Activated T-helper 1 cell treated with anti-CD3 and anti-CD28 coated beads, Interleukin-12 subunit alpha, Interleukin-12 subunit beta, Interleukin-2, Interleukin-4 antibody, amounts not matched to agents 30 ng/mL and 10 ng/mL and 1 ng/mL, durations not matched to agents 14 hours and 24 hours and 36 hours (primary cell): ENCODE results near the gene AFG1L. TPM values are rescaled to one million over a fixed set of nuclear protein-coding genes. Genes with fewer than 3 reads are reported as not detected.
"Not testable (repeated sequence)": the region's sequence is repeated elsewhere in the genome, so short reads cannot be mapped to it uniquely, and the experiment has no call there.

Experiments used
- DNase-seq: peaks from one replicate; pipeline ENCODE4 v3.0.0; 2021; ENCODE audit warnings: low spot score
- H3K27ac Mint-ChIP-seq: one replicate; pipeline ENCODE4 v1.8.0; 2021; ENCODE audit warnings: mild to moderate bottlenecking, mixed read lengths
- H3K27me3 Mint-ChIP-seq: one replicate; pipeline ENCODE4 v1.8.0; 2022; ENCODE audit warnings: mild to moderate bottlenecking, moderate library complexity, mixed read lengths; ENCODE audit not compliant: insufficient read depth
- H3K36me3 Mint-ChIP-seq: one replicate; pipeline ENCODE4 v1.8.0; 2021; ENCODE audit warnings: low read depth, mixed read lengths
- H3K4me1 Mint-ChIP-seq: one replicate; pipeline ENCODE4 v1.8.0; 2021; ENCODE audit warnings: low read depth, mixed read lengths
- H3K4me3 Mint-ChIP-seq: one replicate; pipeline ENCODE4 v1.8.0; 2021; ENCODE audit warnings: mild to moderate bottlenecking, moderate library complexity, mixed read lengths
- H3K9me3 Mint-ChIP-seq: one replicate; pipeline ENCODE4 v1.8.0; 2021; ENCODE audit warnings: mixed read lengths
- intact Hi-C: fragments of 100-400 bp; cut with micrococcal nuclease; formaldehyde crosslinking; loops from one replicate; pipeline ENCODE4 v1.15.1; 2024
- total RNA-seq: library from RNA; stranded (reverse); gene quantifications from 2 replicates; pipeline ENCODE4 v1.2.3, GENCODE V29; 2022

Gene AFG1L
- total RNA-seq, 1 donor from 2014 or later = 4.3 TPM

- intact Hi-C loops = loop anchor here (5.0 kb wide), 1 partner anchor 250 kb away; no protein-coding TSS in a partner anchor
- H3K4me1 Mint-ChIP-seq = peaks cover 5% of the 10 kb centered on the region
These were observed 67.6 kb downstream of the AFG1L start for GRCh38 chr6:108362455-108362854.

GRCh38 chr6:108363113-108363512, 68.3 kb downstream of the AFG1L start:
- peaks cover 5% of the 10 kb centered on the region for H3K4me1 Mint-ChIP-seq
- H3K9me3 Mint-ChIP-seq = no peaks in the 10 kb centered on the region
- no peak overlapping the region for H3K4me3 Mint-ChIP-seq
- DNase-seq = no peak
- peaks cover 9% of the 10 kb centered on the region for H3K27me3 Mint-ChIP-seq
- intact Hi-C loops = loop anchor here (5.0 kb wide), 1 partner anchor 251 kb away; no protein-coding TSS in a partner anchor
- no peaks in the 10 kb centered on the region for H3K36me3 Mint-ChIP-seq
- no peak overlapping the region for H3K27ac Mint-ChIP-seq

More at GRCh38 chr6:108362455-108362854, 67.6 kb downstream of the AFG1L start:
- Mint-ChIP-seq H3K36me3 (no peaks in the 10 kb centered on the region), H3K27me3 (peaks cover 7% of the 10 kb centered on the region), H3K9me3 (no peaks in the 10 kb centered on the region), H3K4me3 (no peak overlapping the region), H3K27ac (no peak overlapping the region)
- no peak for DNase-seq

- Mint-ChIP-seq H3K36me3 (no peaks in the 10 kb centered on the region), H3K9me3 (no peaks in the 10 kb centered on the region), H3K27me3 (peaks cover 9% of the 10 kb centered on the region), H3K27ac (no peak overlapping the region), H3K4me3 (no peak overlapping the region), H3K4me1 (peaks cover 5% of the 10 kb centered on the region)
- intact Hi-C loops = loop anchor here (5.0 kb wide), 1 partner anchor 252 kb away; no protein-coding TSS in a partner anchor
- no peak for DNase-seq
These were observed 69.0 kb downstream of the AFG1L start for GRCh38 chr6:108363889-108364313.

- Mint-ChIP-seq H3K27me3 (peaks cover 9% of the 10 kb centered on the region), H3K36me3 (no peaks in the 10 kb centered on the region), H3K27ac (no peak overlapping the region), H3K4me1 (peaks cover 5% of the 10 kb centered on the region), H3K4me3 (no peak overlapping the region), H3K9me3 (no peaks in the 10 kb centered on the region)
- no peak for DNase-seq
- intact Hi-C loops = loop anchor here (5.0 kb wide), 1 partner anchor 252 kb away; no protein-coding TSS in a partner anchor
These were observed 69.6 kb downstream of the AFG1L start for GRCh38 chr6:108364470-108364869.

GRCh38 chr6:108365478-108365877, 70.6 kb downstream of the AFG1L start:
- Mint-ChIP-seq H3K27ac (no peak overlapping the region), H3K4me3 (no peak overlapping the region), H3K4me1 (no peaks in the 10 kb centered on the region), H3K9me3 (no peaks in the 10 kb centered on the region), H3K27me3 (peaks cover 9% of the 10 kb centered on the region), H3K36me3 (no peaks in the 10 kb centered on the region)
- intact Hi-C loops = no loop called here
- DNase-seq = no peak

GRCh38 chr6:108366236-108366635, 71.4 kb downstream of the AFG1L start:
- Mint-ChIP-seq H3K27ac (no peak overlapping the region), H3K9me3 (no peaks in the 10 kb centered on the region), H3K36me3 (no peaks in the 10 kb centered on the region), H3K27me3 (peaks cover 9% of the 10 kb centered on the region), H3K4me3 (no peak overlapping the region), H3K4me1 (no peaks in the 10 kb centered on the region)
- intact Hi-C loops = no loop called here
- no peak for DNase-seq

GRCh38 chr6:108368431-108369030, 73.7 kb downstream of the AFG1L start:
- Mint-ChIP-seq H3K27ac (no peak overlapping the region), H3K4me3 (no peak overlapping the region), H3K36me3 (no peaks in the 10 kb centered on the region), H3K27me3 (peaks cover 9% of the 10 kb centered on the region), H3K4me1 (no peaks in the 10 kb centered on the region), H3K9me3 (no peaks in the 10 kb centered on the region)
- intact Hi-C loops = no loop called here
- DNase-seq = no peak

- Mint-ChIP-seq H3K4me1 (no peaks in the 10 kb centered on the region), H3K36me3 (no peaks in the 10 kb centered on the region), H3K9me3 (no peaks in the 10 kb centered on the region), H3K27ac (no peak overlapping the region), H3K4me3 (no peak overlapping the region), H3K27me3 (peaks cover 7% of the 10 kb centered on the region)
- intact Hi-C loops = no loop called here
- DNase-seq = no peak
These were observed 86.0 kb downstream of the AFG1L start for GRCh38 chr6:108380876-108381275.

GRCh38 chr6:108383981-108384380, 89.1 kb downstream of the AFG1L start:
- no peak for DNase-seq
- Mint-ChIP-seq H3K27me3 (peaks cover 4% of the 10 kb centered on the region), H3K4me3 (no peak overlapping the region), H3K27ac (no peak overlapping the region), H3K36me3 (no peaks in the 10 kb centered on the region), H3K4me1 (no peaks in the 10 kb centered on the region), H3K9me3 (no peaks in the 10 kb centered on the region)
- intact Hi-C loops = no loop called here

- H3K9me3 Mint-ChIP-seq, H3K36me3 Mint-ChIP-seq, DNase-seq, H3K27ac Mint-ChIP-seq, intact Hi-C loops, H3K4me3 Mint-ChIP-seq, H3K4me1 Mint-ChIP-seq, H3K27me3 Mint-ChIP-seq: not testable (repeated sequence)
These were observed 94.3 kb downstream of the AFG1L start for GRCh38 chr6:108389190-108389589.

GRCh38 chr6:108395297-108395696, 100.4 kb downstream of the AFG1L start:
- intact Hi-C loops = no loop called here
- peaks cover 19% of the 10 kb centered on the region for H3K27me3 Mint-ChIP-seq
- H3K9me3 Mint-ChIP-seq = no peaks in the 10 kb centered on the region
- H3K4me1 Mint-ChIP-seq = no peaks in the 10 kb centered on the region
- H3K36me3 Mint-ChIP-seq = no peaks in the 10 kb centered on the region
- H3K4me3 Mint-ChIP-seq = no peak overlapping the region
- no peak for DNase-seq
- H3K27ac Mint-ChIP-seq = no peak overlapping the region

GRCh38 chr6:108403236-108403635, 108.4 kb downstream of the AFG1L start:
- intact Hi-C loops = no loop called here
- Mint-ChIP-seq H3K27ac (no peak overlapping the region), H3K4me3 (no peak overlapping the region), H3K27me3 (peaks cover 10% of the 10 kb centered on the region), H3K36me3 (no peaks in the 10 kb centered on the region), H3K4me1 (no peaks in the 10 kb centered on the region), H3K9me3 (peaks cover 4% of the 10 kb centered on the region)
- DNase-seq = no peak

GRCh38 chr6:108406943-108407342, 112.1 kb downstream of the AFG1L start:
- no peak for DNase-seq
- Mint-ChIP-seq H3K36me3 (no peaks in the 10 kb centered on the region), H3K27me3 (peaks cover 9% of the 10 kb centered on the region), H3K27ac (no peak overlapping the region), H3K4me1 (no peaks in the 10 kb centered on the region), H3K4me3 (no peak overlapping the region), H3K9me3 (peaks cover 4% of the 10 kb centered on the region)
- intact Hi-C loops = no loop called here
